OCI-M2 (cell line): ENCODE measurements around the gene SLC25A42.
"Not testable (repeated sequence)": the region's sequence is repeated elsewhere in the genome, so short reads cannot be mapped to it uniquely, and the experiment has no call there.

Source experiments
- DNase-seq: peaks from one replicate; lab custom pipeline; 2025; ENCODE audit not compliant: unreplicated experiment; lab: John Stamatoyannopoulos, UW

The SLC25A42 gene

DNA sequence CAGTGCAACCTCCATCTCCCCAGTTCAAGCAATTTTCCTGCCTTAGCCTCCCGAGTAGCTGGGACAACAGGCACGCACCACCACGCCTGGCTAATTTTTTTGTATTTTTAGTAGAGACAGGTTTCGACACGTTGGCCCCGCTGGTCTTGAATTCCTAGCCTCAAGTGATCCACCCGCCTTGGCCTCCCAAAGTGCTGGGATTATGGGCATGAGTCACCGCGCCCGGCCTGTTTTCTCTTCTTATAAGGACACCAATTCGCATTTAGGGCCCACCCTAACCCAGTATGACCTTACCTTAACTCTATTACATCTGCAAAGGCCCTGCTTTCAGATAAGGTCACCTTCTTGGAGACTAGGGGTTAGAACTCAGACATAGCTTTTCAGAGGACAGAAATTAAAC, 39.4 kb downstream of the SLC25A42 start:
- DNase-seq = no peak

DNA sequence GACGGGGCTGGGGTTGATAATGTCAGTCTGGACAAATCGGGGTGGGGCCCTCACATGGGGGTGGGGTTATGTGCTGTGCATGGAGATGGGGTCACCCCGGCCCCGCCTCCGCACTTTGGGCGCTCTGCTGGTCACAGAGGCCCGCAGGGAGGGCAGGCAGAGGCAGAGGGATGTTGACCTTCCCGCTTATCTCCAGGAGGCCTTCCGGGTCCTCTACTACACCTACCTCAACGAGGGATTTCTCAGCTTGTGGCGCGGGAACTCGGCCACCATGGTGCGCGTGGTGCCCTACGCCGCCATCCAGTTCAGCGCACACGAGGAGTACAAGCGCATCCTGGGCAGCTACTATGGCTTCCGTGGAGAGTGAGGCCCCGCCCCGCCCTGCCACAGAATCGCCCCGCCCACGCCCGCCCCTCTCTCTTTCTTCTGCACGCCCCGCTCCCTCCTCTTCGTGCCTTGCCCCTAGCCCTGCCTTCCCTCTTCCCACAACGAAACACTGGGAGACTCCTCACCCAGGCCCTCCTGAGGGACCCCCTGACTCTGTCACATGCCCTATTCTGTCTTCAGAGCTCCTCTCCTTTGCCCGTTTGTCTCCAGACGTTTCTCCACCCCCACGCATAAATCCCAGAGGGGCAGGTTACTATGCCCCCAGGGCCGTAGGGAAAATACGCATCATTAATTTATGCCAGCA, 41.7 kb downstream of the SLC25A42 start:
- no peak for DNase-seq

DNA sequence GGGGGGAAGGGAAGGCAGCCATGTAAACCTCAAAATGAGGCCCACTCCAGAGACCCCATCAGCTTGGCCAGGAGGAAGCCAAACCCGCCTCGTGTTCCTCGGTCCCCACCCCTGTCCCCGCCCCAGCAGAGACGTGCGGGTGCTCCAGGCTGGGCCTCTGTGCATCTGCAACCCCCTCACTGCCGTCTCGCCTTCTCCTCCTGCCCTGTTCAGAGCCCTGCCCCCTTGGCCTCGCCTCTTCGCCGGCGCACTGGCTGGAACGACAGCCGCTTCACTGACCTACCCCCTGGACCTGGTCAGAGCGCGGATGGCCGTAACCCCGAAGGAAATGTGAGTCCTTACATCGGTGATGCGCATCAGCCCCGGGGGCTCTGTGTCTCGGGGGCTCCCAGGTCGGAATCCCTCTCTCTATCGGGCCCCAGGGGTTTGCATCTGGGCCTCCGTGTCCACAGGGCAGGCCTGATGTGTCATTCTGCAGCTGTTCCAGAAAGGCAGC, 42.3 kb downstream of the SLC25A42 start:
- no peak for DNase-seq

DNA sequence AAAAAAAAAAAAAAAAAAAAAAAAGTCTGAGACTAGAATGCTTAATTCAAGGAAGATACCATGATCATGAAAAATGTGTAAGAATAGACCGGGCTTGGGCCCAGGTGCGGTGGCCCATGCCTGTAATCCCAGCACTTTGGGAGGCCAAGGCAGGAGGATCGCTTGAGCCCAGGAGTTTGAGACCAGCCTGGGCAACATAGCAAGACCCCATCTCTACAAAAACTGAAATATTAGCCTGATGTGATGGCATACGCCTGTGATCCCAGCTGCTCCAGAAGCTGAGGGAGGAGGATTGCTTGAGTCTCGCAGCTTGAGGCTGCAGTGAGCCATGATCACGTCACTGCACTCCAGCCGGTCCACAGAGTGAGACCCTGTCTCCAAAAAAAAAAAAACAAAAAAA, 43.1 kb downstream of the SLC25A42 start:
- DNase-seq = not testable (repeated sequence)

DNA sequence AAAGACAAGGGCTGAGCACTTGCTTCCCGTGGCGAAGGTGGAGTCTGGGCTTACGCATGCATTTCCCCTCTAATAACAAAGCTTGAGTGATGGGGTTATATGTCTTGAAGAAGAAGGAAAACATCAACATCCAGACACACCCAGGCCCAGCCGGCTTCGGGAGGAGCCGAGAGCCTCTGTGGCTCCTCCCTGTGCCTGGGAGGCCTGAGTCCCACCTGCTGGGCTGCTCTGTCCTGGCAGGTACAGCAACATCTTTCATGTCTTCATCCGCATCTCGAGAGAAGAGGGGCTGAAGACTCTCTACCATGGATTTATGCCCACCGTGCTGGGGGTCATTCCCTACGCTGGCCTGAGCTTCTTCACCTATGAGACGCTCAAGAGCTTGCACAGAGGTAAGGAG, 43.9 kb downstream of the SLC25A42 start:
- no peak for DNase-seq

DNA sequence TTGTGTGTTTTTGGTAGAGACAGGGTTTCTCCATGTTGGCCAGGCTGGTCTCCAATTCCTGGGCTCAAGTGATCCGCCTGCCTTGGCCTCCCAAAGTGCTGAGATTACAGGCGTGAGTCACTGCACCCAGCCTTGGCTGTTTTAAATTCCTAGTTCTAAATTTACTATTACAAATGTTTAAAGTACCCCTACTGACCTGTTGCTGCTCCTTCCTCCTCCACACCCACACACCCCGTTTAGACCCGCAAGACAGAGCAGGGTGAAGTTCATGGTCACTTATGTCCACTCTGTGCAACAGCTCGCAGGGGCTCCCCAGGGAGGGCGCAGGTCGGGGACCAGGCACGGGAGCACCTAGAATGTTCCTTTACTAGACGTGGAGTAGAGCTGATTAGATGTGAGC, 45.8 kb downstream of the SLC25A42 start:
- no peak for DNase-seq

DNA sequence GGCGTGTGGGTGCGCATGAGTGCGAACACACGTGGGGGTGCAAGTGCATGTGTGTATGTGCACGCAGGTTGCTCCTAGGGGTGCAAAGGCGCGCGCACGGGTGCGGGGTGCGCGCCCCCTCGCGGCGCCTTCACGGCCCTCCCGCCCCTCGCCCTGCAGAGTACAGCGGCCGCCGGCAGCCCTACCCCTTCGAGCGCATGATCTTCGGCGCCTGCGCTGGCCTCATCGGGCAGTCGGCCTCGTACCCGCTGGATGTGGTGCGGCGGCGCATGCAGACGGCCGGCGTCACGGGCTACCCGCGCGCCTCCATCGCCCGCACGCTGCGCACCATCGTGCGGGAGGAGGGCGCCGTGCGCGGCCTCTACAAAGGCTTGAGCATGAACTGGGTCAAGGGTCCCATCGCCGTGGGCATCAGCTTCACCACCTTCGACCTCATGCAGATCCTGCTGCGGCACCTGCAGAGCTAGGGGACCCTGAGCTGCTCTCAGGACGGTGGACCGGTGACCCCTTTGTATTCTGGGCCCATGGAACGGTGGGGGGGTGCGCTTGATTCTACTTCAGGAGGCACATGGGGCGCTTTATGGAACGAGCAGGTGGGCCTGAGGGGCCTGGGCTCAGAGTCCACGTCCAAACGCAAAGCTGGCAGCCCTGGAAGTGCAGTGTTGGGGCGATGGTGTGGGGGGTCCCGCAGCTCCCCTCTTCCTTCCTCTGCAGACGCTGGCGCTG, 46.8 kb downstream of the SLC25A42 start:
- no peak for DNase-seq

DNA sequence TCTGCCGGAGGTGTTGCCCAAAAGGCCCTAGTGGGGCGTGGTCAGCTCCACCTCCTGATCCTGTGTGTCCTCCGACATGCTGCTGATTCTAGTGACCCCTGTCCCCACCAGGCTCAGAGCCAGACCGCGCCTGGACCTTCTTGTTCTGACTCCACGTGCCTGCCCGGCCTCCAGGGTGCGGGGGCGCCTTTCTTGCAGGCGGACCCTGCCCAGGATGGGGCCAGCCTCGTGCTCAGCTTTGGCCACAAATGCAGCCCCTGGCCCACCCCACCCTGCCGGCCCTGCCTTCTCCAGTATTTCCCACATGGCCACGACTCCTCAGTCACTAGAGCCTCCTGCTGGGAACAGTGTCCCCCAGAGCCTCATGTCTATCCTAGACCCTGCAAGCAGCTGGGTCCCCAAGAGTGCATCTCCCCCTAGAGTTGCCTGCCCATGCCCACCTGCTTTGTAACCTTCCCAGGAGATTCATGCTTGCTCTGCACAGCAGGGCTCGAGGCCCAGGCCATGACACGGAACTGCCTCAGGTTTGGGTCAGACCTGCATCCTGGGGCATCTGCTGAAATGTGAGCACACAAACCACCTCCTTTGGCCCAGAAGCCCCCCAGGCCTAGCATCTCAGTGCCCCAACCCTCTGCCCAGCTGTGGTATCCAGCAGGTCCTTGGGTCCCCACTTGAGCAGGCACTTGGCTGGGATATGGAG, 47.5 kb downstream of the SLC25A42 start:
- DNase-seq = no peak

DNA sequence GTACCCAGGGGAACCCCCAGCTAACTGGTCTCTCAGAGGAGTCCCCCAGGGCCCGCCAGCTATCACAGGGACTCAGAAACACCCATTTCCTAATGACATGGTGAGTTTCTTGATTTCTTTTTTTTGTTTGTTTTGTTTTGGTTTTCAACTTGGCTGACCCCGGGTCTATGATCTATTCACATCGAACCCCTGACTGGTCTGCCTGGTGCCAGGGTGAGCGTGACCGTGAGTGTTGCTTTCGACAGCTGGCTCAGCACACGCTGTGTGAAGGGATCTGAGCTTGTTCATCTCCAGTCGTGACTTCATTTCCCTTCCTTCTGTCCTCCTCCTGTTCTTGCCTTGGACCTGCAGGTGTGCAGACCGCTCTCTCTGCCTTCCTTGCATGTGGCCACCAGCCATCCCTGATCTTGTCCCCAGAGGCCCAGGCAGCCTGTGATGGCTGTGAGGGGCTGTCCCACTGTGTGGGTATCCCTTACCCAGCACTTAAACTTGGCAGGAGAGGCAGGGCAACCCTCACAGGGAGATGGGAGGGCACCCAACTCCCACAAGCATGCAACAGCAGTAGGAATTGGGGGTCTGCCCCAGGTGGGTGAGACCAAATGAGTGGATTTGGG, 48.3 kb downstream of the SLC25A42 start:
- DNase-seq = no peak

DNA sequence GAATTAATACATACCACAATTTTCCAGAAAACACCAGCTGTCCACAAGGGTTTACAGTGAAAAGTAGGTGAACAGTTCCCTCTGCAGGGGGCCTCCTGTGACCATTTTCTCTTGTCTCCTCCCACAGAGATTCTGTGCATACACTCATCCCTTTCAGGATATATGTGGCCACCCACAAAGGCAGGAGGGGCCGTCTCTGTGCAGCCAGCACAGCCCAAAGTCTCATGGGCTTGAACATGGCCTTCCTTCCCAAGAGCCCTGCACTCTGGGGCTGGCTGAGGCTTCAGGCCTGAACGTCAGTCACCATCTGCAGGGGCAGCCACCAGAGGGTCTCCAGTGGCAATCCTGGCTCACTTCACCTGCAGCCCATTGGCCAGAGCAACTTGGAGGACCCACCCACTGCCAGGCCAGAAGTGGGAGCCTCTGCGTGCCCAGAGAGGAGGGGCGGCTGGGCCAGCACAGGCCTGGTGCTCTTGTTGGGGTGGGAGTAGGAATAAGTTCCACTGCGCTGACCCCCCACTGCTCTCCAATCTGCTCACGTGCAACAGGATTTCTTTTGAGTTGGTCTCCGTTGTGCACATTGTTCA, 49.3 kb downstream of the SLC25A42 start:
- no peak for DNase-seq

DNA sequence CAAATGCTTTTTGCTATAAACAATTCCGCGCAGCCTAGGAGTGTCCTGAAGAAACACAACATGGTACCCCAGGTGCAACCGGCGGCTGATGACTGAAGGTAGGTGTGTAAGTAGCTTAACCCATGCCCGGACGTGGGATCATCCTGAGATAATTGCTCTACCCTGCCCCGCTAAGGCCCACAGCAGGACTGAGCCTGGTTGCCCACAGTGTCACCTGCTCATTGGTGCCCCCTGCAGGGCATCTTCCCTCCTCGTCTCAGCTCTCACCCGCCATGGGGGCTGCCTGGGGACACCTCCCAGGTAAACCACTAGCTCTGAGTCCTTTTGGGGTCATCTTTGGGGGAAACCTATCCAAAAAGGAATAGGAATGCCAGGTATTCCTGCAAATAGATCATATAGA, 52.2 kb downstream of the SLC25A42 start:
- DNase-seq = no peak

DNA sequence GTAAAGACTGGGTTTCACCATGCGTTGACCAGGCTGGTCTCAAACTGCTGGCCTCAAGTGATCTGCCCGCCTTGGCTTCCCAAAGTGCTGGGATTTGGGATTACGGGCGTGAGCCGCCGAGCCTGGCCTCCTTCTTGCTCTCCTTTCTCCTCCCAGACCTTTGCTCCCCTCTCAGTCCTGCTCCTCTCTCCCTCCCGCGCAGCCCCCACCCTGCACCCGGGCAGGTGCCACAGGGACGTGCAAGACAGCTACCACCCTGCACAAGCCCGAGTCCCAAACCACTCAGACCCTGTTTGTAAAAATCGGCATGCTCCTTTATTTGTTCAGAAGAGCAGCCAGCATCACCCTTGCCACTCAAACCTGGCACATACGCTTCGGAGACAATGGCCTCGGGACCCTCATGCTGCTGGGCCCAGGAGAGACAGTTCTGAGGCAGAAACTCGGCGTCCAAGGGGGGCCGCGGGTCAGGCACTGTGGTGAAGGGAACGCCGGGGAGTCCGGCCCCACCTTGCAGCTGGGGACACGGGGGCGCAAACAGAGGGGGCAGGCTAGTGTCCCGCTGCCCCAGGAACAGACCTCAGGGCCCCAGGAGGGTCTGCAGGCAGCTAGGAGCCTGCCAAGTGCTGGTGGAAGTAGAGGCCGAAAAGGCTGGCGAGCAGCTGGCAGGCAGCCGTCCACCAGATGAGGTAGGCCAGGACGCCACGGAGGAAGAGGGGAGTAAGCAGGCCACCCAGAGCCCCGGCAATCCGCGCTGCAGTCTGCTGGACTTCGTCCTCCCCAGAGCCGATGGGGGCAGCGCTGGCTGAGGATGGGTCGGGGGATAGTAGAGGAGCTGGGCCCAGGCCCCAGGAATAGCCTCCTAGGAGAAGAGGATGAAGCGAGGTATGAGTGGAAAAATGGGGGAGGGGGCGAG, 55.8 kb downstream of the SLC25A42 start:
- no peak for DNase-seq

DNA sequence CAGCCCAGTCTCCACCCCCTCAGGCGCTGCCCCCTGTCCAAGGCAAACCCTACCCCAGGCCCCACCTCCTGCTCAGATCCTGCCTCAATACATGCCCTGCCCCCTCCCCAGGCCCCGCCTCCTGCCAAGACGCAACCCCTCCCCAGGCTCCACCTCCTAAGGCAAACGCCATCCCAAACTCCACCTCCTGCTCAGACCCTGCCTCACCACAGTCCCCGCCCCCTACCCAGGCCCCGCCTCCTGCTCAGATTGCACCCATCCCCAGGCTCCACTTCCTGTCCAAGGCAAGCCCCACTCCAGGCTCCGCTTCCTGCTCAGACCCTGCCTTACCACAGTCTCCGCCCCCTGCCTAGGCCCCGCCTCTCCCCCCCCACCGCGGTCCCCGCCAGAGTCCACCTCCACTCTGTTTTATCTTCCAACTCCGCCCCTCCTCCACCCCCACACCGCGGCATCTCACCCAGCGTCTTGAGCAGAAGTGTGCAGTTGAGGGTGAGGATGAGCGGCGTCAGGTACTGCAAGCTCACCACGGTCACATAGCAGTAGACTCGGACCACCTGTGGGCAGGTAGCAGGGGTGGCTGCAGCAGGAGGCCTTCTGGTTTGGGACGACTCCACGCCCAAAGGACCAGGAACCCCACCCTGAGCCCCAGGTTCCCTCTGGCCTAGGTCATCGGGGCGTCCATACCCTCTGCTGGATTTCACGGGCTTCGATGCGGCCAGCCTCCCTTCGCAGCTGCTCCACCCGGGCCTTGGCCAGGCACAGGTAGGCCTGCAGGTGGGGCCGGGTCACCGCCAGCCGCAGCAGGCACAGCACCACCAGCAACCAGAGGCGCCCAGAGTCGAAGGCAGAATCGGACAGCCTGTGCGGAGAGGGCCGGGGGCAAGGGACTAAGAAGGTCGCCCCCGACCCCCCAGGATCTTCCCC, 56.8 kb downstream of the SLC25A42 start:
- no peak for DNase-seq

DNA sequence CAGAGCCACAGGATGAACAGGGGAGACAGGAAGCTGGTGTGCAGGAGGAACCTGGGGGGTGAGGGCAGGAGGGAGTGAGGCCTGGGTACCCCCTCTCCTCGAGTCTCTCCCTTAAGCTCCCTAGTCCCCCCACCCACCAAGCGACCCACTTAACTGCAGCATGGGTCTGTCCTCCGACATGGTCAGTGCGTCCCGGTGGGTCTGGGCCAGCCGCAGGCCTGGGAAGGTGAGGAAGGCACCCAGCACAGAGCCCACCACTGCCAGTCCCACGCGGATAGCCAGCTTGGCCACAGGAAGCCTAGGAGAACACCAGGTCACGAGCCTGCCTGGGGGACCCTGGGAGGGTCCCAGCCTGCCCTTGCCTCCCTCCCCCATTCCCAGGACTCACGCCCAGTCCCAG, 57.6 kb downstream of the SLC25A42 start:
- no peak for DNase-seq

DNA sequence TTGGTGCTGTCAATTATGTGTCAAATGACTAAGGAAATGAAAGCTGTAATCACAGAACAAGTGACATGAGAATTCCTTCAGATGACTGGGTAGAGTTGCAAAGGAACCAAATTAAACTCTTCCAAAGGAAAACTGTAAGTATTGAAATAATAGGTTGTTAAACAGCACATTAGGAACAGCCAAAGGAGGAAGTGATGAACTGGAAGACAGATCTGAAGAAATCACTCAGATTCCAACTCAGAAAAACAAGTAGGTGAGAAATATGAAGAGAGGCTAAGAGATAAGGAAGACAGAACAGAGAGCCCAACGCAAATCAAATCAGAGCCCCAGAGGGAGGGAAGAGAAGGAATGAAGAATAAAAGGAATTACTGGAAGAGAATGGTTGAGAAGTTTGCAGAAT, 59.1 kb downstream of the SLC25A42 start:
- no peak for DNase-seq

DNA sequence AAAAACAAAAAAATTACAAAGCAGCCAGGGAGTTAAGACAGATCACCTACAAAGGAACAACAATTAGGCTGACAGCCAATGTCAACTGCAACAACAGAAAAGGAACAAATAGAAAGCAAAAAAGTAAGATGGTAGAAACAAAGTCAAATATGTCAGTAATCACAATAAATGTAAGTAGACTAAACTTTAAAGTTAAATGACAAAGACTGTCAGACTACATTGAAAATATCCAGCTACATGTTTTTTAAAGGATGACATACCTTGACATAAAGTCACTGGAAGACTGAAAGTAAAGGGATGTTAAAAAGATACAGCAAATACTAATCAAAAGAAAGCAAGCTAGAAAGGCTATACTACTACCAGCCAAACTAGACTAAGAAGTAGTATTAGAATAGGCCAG, 59.6 kb downstream of the SLC25A42 start:
- DNase-seq = no peak

DNA sequence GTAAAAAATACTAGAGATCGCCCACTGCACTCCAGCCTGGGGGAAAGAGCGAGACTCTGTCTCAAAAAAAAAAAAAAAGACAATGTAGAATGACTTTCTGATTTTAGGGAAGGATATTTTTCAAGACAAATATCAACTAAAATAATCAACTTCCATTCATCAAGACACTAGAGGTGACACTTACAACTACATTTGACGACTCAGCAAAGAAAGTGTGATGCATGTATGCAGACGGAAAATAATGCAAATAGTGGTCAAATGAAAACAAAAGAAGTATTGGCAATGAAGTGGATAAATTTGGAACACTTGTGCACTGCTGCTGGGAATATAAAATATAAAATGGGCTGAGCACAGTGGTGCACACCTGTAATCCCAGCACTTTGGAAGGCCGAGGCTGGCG, 62.3 kb downstream of the SLC25A42 start:
- no peak for DNase-seq

DNA sequence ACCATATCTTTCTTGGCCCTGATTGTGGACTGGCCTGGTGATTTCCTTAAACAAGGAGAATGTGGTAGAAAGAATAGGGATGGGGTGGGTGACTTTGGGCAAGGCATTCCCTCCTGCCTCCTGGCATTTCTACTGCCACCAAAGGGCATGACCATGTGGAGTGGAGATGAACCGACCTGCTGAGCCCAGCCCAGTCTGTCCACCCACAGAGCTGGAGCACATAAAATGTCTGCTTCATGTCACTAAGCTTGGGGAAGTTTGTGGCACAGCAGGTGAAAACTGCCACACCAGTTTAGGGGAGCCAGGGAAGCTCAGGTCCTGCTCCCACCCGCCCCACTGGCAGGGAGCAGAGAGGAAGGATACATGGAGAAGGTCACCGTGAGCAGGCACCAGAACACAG, 68.2 kb downstream of the SLC25A42 start:
- no peak for DNase-seq

DNA sequence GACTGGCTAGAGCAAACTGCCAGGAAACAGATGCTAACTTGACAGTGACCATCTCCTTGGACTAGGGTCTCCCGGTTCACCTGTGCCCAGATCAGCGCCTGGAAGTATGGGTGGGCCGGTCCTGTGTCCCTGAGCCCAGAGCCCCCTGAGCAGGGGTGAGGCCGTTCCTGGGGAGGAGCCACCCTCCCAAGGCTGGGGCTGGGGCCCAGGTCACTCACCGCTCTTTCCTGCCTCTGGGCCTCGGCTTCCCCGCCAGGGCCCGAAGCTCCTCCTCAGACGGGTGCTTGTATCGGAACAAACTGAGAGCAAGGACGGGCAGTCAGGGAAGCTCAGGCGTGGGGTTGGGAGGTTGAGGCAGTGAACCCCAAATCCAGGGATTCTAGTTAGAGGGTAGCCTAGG, 69.1 kb downstream of the SLC25A42 start:
- DNase-seq = no peak
